Ecto neural progenitor cell (in vitro differentiated cells): ENCODE results near the gene PTPRG.

ENCODE experiments used
- DNase-seq: peaks from one replicate; pipeline ENCODE4 v3.0.0-alpha.2; 2018; ENCODE audit warnings: low spot score

The PTPRG gene

DNA sequence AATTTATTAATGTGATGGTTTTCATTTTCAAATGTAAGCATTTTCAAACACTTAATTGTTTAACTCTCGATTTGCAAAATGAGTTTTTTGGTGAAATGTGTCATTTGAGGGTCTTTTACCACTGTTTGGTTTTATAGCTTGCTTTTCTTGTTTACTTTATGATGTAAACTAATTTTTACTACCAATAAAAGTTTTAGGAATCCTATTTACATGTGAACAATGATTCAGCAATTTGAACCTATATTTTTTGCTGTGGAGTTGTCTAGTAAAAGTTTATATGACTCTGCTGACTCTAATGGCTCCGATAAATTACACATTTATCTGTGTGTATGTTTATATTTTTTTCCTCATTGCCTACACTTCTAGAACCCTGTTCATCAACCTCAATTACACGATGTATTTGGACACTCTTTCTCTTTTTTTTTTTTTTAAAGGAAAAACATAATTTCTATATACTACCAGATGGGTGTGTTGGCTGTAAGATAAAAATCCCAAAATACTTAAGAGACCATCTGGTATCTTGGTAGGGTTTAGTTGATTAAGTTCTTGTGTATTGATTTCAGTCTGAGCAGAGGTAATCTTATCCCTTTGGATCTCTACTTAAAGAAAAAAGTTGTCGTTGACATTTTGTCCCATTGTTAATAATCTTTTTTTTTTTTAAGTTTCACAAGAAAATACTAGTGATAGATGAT lies 89.5 kb downstream of the PTPRG start:
- DNase-seq: no peak

DNA sequence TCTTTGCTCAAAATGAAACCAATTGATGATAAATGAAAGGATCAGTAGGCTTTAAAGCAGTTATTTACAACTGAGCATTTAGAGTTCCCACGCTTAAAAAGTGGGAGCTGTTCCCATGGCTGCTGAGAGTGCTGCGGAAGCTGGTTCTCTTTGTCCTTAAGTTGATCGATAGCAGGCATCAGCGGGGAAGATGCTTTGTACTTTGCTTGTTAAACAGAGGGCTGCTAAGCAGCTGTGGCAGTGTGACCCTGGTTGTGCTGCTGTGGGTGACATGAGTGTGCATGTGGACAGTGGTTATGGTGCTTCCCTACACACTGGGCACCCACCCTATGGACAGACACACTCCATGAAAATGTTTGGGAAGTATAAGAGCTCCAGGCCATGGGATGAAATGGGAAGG lies 96.3 kb downstream of the PTPRG start:
- no peak for DNase-seq

DNA sequence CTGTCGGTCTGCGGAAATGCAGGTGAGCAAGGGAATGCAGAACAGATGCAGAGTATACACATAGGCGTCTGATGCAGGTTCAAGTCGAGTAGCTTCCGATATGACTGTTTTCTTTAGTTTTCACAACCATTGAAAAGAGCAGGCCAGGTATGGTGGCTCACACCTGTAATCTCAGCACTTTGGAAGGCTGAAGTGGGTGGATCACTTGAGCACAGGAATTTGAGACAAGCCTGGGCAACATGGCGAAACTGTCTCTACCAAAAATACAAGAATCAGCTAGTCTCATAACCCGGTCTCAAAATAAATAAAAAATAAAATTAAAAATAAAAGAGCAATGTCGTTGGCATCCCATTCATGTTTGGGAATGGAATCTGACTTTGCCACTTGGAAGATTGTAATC lies 101.5 kb downstream of the PTPRG start:
- DNase-seq: no peak

DNA sequence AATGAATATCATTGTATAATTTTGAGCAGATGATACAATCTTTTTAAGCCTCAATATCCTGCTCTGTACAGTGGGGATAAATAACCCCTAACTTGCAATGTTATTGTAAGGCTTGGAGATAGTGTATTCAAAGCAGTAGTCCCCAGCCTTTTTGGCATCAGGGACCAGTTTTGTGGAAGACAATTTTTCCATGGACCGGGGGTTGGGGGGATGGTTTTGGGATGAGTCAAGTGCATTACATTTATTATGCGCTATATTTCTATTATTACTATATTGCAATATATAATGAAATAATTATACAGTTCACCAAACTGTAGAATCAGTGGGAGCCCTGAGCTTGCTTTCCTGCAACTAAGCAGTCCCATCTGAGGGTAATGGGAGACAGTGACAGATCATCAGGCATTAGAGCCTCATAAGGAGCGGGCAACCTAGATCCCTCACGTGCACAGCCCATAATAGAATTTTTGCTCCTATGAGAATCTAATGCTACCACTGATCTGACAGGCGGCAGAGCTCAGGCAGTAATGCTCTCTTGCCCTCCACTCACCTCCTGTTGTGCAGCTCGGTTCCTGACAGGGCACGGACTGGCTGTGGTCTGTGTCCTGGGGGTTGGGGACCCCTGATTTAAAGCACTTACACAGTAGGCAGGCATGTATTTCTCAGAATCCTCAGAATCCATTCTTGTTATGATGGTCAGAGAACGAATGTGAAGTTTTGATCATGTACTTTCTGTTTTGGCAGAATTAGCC lies 102.2 kb downstream of the PTPRG start:
- DNase-seq: no peak

DNA sequence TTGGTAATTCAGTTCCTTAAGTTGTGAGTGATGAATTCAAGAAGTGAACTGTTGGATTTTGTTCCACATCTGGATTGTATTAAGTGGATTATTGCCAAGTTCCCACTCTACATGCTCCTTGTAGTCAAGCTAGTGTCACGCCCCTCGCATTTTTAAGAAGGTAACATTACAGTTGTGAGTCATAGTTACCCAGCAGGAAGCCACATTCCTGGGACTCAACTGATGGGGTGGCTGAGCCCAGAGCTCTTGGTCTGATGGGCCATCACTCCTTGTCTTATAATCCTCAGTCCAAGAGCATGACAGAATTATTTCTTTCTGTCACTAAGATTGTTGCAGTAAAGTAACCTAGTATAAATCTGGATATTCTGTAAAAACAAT lies 102.7 kb downstream of the PTPRG start:
- DNase-seq: no peak

DNA sequence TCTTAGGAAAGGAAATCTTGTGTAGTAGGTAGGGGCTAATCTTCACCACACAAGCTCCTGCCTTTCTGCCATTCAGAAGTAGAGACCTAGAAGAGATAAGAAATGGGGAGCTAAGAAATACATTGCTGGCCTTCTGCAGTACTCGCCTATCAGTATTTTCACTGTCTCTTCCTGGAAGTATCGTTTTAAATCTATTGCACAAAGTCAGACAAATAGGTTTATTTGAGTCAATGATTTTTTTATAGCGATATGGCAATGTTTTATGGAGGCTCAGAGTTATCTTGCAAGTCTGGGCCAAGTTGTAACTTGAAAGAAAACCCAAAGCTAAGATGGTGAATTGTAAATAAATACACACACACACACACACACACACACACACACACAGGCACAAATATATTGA lies 103.8 kb downstream of the PTPRG start:
- no peak for DNase-seq

DNA sequence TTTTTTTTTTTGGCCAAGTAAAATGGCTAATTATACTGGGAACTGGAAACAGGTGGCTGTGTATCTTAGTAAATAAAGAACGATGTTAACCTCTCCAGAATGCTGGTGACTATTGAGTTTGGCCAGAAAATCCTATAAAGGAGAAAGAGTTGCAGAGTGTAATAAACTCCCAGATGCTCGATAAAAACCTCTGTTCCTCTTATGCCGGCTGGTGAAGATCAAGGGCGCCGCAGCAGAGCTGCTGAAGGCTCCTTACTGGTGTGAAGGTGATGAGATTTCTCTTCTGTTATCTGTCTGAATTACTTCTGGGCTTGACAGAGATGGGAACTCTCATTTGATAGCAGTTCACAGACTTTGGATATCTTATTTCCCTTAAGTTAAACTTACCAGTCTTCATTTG lies 104.6 kb downstream of the PTPRG start:
- no peak for DNase-seq

DNA sequence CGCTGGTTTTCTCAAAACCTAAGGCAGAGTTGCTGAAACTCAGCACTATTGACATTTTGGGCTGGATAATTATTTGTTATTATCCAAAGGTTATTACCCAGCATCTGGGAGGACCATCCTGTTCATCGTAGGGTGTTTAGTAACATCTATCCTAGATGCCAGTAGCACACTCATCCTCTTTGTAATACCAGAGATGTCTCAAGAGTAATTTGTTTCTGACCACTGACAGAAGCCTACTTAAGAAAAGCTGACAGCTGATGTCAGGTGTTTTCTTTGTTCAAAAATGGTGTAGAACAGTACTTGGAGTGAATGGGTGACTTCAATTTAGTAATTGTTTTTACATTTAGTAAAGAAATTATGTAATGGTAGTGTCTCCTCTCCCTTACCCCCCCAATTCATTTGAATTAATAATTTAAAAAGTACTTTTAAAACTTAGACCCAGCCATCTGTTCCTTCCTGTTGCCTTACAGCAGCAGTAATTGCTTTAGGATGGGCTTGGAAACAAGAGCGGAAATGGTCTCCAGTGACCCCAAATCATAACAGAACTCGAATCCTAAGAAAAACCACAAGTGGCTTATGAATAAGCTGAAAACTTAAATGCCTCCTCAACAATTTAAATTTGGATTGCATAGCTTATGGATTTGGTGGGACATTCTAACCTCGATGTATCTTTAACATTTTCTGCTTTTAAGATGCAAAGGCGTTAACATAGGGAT lies 105.4 kb downstream of the PTPRG start:
- DNase-seq: no peak

DNA sequence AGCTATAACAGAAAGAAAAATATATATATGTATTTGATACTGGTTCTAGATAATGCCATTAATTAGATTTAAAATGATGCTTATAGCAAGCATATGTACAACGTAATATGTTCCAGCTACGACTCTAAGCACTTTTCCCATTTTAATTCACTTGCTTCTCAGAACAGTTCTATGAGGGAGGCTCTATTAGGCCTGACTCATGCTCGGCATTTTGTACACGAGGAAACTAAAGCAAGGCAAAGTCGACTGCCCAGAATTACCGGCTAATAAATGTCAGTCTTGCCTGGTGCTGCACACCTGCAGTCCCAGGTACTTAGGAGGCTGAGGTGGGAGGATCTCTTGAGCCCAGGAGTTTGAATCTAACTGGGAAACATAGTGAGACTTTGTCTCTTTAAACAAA lies 106.0 kb downstream of the PTPRG start:
- DNase-seq: no peak

DNA sequence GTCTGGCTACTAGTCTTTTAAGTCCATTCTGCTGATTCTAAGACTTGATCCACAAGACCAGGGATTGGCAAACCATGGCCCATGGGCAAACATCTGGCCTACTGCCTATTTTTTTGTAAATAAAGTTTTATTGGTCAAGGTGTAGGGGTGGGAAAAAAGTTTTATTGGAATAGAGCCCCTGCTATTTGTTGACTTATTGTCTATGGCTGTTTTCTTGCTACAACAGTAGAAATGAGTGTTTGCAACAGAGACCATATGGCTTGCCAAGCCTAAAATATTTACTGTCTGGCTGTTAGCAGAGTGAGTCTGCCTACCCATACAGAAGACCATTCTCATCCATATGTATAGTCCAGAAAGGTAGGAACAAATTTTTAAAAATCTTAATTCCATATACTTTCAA lies 106.4 kb downstream of the PTPRG start:
- no peak for DNase-seq

DNA sequence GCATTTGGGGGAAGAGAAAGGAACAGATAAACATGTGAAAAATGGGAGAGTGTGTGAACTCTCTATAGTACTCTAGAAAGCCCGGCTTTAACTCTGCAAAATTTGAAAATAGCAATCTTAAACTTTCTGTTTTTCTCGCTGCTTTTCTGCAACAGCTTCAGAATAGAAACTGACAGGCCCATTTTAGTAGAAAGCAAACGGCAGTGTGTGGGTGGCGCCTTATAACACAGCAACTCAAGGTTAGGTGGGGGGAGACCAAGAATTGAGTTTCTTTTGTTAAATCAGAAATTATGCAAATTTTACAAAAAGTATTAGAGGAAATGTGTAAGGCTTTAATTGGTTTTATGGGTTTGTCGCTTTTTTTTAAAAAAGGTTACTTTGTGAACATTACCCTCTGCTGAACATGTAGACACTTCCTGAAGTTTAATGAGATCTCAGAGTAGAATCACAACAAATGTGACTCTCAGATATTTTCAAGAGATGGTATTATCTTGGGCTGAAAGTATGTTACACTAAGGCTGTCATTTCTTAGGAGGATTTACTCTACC lies 107.0 kb downstream of the PTPRG start:
- no peak for DNase-seq

DNA sequence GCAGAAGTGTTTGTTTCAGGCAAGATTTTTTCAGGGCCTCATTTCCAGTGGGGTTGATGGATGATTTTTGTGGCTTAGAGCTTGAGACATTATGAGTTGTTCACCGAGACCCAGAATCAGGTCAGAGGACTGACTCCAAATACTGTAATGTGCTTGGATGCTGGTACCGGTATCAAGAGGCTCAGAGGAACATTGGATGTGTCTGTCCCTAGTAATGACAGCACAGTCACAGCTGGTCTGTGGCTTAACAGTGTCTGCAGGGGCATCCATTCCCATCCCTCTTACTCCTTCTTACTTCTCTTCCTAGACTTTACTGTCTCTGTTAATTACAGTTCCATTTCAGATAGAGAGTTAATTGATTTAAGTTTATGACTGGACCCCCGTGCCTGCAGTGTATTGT lies 107.8 kb downstream of the PTPRG start:
- no peak for DNase-seq

DNA sequence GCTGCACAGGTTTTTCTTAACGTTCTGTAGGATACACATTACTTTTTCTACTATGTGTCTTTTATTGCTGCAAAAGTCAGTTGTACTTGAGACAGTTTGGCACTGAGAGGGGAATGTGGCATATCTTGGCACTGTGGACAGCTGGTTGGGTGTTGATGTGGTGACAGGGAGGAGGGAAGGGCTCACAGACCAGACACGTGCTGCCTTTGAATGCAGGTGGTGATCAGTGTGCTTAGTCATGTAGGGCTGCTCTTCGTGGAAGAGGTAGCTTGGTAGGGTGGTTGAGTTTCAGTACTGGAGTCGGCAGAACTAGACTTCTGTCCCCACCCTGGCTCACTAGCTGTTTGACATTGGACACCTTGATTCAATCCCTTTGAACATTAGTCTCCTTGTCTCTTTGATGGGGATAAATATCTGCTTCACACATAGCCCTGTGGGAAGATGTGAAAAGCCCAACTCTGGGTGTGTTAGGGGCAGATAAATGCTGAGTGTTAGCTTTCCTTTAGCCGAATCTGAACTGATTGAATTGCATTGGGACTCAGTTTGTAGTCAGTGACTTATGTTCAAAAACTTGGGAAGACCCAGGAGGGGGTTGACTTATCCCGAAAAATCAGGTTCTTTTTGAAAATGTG lies 108.4 kb downstream of the PTPRG start:
- DNase-seq: no peak

DNA sequence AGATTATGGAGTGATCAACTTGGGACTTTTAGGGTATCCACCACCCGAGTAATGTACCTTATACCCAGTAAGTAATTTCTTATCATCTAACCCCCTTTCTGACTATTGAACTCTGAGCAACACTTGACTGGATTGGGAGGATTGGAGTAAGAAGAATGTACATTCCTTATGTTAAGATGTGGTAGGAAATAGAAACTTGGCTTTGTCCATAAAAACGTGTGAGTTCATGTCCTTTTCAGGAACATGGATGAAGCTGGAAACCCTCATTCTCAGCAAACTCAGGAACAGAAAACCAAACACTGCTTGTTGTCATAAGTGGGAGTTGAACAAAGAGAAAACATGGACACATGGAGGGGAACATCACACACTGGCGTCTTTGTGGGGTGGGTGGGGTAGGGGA lies 112.3 kb downstream of the PTPRG start:
- DNase-seq: no peak

DNA sequence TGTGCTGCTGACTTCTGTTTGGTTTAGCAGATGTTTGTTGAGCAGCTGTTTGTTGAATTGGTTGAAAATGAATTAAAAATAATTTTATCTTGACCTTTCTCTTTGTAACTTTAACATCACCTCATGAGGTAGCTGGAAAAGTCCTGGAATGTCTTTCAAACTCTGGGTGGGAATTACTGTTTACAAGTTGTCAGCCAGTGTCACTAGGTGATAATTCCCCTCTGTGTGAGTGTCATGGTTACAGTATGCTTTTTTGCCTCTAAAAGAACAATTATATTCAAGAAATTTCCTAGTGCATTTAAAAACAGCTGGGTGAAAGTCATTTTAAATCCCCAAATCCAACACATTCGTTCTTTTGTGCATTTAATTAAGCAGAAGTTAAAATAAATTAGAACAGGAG lies 113.2 kb downstream of the PTPRG start:
- no peak for DNase-seq

DNA sequence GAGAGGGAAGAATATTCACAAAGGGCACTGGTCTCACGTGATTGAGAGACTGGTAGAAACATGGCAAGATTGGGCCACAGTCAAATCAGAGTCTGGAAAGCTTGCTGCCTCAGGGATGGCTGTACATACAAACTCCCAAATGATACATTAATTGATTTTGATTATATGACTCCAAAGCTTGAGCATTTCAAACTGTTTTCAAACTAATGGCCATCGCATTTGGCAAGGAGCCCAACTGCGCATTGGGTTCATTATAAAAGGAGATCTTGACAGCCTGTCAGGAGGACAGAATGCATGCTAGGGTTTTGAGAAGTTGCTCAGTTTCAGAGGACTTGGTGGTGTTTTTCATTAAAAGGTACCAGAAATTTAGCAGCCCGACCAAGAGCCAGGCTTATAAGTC lies 117.7 kb downstream of the PTPRG start:
- DNase-seq: no peak

DNA sequence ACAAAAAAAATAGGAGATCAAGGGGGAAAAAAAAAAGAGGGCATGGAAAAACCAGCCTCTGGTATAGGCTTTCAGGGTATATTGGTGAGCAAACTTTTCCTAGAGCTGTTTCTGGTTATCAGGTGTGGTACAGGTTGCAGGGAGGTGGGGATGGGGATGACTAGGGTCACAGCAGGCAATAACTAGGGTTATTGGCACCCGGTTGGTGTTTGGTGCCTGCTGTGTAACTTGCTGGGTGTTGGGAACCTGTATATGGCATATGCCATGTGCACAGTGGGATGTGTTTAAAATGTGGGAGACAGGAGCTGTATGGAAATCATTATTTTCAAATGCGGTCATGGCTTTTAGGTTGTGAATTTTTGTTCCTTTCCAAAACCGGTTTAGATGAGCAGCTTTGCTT lies 119.2 kb downstream of the PTPRG start:
- DNase-seq: no peak

DNA sequence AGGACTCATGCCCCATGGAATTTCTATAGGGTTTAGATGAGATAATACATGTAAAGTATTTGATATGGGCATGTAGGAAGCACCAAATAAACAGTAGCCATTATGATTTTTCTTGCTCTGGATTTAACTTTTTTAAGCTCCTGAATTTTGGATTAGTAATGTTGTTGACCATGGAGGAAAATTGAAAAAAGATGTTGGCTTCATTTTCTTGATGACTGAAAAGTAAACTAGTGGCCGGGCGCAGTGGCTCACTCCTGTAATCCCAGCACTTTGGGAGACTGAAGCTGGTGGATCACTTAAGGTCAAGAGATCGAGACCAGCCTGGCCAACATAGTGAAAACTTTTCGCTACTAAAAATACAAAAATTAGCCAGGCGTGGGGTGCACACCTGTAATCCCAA lies 120.3 kb downstream of the PTPRG start:
- no peak for DNase-seq

DNA sequence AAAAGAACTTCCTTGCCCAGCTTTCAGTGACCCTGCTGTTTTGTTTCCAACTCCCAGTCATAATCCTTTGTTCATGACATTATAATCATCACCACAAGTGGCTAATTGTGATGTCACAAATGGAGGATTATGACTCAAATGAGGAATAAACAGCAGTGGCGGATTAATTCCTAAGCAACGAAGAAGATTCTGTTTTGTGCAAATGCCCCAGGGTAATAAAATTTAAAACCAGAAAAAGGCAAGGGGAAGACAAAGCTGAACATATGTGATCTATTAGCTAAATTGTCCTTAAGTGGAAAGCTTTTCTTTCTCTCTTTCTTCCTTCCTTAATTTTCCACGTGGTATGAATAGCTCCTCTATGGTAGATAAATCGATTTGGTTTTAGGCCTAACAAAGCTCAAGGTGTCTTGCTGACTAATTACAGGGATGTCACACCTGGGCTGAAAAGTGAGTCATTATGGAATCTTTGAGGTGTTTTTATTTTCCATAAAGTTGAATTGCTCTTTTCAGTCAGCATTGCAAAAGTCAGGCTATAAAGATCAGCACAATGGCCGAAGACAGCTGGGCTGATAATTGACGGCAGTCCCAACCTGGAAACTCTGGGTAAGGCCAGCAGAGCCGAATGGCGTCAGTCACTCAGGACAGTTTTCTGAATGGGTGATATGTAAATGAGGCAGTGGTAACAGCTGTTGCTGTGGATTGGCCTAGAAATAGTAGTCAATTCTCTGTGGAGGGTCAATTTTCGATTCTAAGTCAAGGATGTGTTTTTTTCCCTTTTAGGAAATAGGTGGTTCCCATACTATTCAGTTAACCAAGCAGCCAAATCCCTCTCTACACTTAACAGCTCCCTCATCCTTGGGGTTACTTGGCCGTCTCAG lies 121.5 kb downstream of the PTPRG start:
- no peak for DNase-seq

DNA sequence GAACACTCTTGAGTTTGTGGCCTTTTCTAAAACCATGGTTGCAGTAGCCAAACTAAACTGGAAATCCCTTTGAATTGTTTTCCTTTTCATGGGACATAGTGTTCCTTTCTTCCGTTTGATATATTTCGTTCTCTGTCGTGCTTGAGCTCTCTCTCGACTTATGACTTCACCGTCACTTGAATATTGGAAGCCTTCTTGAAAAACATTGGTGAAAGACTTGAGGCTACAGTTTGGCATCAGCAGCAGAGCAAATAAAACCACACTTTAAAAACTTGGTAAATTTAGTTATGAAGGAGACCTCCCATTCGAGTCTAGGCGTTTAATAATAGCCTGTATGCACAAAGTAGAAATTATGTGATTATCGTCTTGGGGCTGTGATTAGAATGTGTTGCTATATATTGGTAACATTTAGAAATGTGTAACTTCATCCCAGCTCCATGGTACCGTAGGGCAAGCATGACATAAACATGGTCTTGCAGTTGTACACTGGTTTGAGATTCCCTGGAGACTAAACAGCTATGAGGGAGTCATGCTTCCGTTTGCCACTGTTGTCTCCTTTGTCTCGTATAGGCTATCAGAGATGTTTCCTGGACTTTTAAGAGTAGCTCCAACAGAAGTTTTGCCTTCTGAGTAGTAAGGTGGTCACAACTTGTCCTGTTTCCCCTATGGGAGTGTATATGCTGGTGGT lies 122.3 kb downstream of the PTPRG start:
- no peak for DNase-seq

DNA sequence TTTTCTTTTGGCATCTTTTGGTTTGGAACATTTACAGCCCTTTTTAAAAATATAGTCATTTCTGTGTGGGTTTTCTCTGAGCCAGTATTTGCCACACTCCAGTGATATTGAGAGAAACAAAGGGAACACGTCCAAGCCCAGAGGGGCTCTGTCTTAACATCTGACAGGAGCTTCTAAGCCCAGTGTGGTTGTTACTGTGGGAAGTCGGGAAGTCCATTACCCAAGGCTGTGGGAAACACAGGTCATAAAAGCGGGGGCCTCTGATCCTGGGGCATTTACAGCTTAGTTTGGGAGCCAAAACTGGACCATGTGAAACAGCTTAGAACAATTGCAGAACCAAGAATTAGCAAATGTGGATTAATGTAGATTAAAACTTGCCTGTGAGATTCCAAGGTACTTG lies 123.0 kb downstream of the PTPRG start:
- DNase-seq: no peak
